Stimulated activated CD4-positive, alpha-beta T cell treated with anti-CD3 and anti-CD28 coated beads, Interleukin-4, amount 100 ng/mL, for 1 hour (primary cell): ENCODE data around the gene ZNF446.
A peak's percentile ranks its signal among the peaks of the same experiment; 100 is the strongest.
"Not testable (repeated sequence)": the region's sequence is repeated elsewhere in the genome, so short reads cannot be mapped to it uniquely, and the experiment has no call there.

ENCODE experiments used
- DNase-seq: peaks from one replicate; pipeline ENCODE4 v3.0.0-alpha.2; 2020

ZNF446 gene

DNA sequence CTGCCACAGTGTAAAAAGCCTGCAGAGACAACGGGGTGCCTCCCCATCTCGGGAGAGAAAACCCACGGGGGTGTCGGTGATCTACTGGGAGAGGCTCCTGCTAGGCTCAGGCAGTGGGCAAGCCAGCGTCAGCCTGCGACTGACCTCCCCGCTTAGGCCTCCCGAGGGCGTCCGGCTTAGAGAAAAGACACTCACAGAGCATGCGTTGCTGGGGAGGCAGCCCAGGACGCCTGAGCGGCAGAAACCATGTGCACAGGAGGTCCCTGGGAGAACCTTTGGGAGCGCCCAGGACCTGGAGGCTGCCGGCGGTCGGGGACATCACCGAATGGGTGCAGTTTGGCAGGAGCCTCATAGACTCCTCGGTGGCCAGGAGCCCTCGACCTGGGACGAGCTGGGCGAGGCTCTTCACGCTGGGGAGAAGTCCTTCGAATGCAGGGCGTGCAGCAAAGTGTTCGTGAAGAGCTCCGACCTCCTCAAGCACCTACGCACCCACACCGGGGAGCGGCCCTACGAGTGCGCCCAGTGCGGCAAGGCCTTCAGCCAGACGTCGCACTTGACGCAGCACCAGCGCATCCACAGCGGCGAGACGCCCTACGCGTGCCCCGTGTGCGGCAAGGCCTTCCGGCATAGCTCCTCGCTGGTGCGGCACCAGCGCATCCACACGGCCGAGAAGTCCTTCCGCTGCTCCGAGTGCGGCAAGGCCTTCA lies 5.2 kb upstream of the ZNF446 start:
- DNase-seq, result not testable (repeated sequence)

GRCh38 chr19:58471736-58472135 lies 4.4 kb upstream of the ZNF446 start:
- no peak for DNase-seq

DNA sequence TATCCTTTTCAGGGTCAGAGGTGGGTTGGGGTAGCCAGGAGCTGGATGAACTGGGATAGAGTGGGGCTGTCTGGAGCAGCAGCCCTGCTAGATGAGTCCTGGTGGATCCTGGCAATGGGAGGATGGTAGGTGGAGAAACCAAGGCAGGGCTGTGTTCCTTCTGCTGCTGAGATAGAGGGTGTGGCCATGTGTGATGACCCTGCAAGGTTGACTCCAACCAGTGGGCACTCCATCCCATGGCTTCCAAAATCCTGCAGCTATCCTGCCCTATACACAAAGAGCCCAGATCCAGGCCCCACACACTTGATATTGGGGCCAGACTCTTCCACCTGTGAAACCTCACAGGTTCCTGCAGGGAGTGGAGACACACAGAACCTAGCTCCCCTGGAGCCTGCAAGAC lies 2.4 kb upstream of the ZNF446 start:
- DNase-seq, result no peak

DNA sequence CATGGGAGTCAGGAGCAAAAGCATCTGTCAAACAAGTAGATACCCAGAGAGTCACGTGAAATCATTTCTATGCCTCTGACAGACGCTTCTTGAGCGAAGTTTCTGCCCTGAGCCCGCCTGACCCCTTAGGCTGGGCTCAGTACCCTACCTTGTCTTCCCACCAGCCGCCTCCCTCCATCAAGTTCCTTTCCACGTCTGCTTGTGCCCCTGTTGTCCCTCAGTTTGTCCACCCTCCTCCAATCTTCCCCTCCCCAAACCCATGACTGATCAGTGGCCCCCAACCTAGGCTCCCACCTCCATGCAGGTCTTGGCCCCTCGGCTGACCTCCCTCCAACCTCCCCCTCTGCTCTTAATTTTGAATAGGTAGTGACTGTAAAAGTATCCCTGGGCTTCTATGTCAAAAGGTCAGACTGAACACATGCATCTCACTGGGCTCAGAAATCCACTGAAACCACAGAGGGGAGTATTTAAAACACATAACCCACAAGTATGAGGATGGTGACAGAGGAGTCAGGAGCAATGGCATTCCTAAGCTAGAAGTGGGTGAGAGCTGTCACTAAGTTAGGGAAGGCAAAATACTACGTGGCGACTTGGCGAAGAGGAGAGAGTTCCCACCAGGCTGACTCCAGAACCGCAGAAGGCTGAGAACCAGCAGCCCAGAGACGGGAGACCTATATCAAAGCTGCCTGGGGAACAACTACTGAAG lies 1.7 kb upstream of the ZNF446 start:
- no peak for DNase-seq

DNA sequence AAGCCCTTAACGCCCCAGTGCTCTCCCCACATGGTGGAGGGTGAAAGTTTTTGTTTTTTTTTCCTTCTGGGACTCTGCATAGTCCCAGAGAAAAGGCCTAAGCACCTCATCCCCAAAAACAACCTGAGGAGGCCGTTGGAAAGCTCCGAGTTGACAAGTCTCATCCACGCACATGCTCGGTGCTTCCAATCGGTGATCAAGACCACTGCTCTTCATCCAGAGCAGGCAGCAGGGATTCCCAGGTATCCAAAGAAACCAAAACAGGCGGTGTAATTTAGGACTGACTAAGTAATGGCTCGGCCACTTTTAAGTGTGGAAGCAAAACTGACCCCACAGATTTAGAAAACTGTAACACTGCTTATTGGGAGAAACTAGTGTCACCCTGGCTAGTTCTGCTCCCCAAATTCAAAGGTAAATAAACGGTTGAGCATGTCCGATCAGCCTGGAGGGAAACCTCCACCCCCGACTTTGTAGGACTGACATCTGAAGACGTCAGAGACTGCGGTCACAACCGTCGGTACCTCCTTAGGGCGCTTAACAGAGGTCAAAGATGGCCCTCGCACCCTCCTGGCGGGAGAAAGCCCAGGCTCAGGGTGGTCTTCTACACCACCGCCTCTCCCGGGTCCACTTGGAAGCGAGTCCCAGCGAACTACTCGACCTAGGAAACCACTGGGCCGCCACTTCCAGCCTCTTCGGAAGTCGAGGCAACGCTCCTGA lies 997 bp upstream of the ZNF446 start:
- no peak for DNase-seq

GRCh38 chr19:58476498-58477015 lies 405 bp downstream of the ZNF446 start:
- no peak for DNase-seq

GRCh38 chr19:58477130-58477529 lies 978 bp downstream of the ZNF446 start:
- no peak for DNase-seq

DNA sequence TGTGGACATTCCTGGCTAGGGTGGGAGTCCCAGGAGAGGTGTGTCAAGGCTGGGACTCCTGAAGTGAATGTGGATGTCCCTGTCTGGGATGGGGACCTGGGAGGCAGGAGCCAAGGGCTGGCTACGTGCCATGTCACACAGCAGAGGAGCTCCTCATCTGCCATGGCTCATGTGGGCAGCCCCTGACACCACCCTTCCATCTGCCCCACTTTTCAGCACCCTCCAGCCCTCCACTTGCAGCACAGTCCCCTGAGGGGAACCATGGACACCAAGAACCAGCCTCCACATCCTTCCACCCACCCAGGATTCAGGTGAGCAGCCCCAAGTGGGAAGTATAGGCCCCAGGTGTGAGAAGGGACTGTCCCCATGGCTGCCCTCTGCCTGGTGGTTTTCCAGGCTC lies 1.7 kb downstream of the ZNF446 start:
- DNase-seq, result no peak

GRCh38 chr19:58479303-58479702 lies 3.2 kb downstream of the ZNF446 start:
- DNase-seq, result no peak

DNA sequence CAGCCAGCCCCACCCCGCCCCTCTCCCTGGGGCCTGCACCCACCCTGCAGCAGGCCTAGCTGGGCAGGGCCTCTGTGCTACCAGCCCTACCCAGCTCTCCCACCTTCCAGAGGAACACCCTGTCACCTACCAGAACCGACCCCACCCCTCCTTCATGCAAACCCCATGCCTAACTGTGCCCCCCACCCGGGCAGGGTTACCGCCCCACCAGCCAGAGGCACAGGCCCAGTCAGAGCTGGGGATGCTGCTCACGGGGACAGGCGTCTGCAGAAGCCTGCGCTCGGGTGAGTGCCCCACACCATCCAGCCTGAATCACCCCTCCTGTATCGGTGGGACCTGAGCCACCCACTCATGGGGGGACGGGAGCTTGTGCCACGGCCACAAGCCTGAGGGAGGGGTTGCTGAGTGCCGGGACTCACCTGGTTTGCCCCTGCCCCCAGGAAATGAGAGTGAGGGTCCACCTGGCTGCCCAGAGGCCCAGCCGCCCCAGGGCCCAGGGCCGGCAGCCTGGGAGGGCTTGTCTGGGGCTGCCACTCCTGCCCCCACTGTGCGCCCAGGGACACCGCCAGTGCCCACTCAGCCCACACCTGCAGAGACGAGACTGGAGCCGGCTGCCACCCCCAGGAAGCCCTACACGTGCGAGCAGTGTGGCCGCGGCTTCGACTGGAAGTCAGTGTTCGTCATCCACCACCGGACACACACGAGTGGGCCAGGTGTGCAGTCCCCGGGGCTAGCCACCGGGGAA lies 3.8 kb downstream of the ZNF446 start:
- DNase-seq, result no peak

DNA sequence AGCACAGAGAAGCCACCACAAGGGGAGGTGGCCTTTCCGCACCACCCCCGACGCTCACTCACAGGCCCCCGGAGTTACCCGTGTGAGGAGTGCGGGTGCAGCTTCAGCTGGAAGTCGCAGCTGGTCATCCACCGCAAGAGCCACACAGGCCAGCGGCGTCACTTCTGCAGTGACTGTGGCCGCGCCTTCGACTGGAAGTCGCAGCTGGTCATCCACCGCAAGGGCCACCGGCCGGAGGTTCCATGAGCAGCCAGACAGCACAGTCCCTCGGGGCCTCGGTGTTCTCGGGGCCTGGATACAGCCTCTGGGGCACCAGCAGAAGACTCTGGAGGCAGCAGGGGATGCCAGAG lies 4.3 kb downstream of the ZNF446 start:
- DNase-seq, result no peak

GRCh38 chr19:58480831-58481230 lies 4.7 kb downstream of the ZNF446 start:
- no peak for DNase-seq

- DNase-seq, result no peak
Observed at GRCh38 chr19:58482372-58482771, 6.2 kb downstream of the ZNF446 start.

DNA sequence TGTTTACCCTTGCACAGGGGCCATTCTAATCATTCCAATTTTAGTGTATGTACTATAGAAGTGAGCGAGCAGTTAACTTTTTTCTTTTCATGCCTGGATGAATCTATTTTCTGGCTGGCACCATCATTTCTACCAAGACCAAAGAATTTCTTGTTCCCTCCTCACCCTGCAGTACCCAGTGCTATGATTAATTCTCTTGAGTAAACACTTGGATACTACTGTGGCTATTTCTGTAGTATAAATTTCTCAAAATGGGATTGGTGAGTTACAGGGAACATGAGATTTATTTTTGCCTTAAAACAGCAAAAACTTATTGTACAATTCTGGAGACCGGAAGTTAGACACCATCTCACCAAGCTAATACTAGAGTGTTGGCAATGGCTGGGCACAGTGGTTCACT lies 7.6 kb downstream of the ZNF446 start:
- DNase-seq, result no peak

DNA sequence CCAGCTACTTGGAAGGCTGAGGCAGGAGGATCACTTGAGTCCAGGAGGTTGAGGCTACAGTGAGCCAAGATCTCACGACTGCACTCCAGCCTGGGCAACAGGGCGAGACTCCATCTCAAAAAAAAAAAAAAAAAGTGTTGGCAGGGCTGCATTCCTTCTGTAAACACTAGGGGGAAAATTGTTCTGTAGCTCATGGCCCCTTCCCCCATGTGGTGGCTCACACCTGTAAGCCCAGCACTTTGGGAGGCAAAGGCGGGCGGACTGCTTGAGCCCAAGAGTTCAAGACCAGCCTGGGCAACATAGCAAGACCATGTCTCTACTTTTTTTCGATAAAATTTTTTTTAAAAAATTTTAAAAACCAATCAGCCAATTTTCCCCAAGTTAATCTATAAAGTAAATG lies 8.2 kb downstream of the ZNF446 start:
- not testable (repeated sequence) for DNase-seq

DNA sequence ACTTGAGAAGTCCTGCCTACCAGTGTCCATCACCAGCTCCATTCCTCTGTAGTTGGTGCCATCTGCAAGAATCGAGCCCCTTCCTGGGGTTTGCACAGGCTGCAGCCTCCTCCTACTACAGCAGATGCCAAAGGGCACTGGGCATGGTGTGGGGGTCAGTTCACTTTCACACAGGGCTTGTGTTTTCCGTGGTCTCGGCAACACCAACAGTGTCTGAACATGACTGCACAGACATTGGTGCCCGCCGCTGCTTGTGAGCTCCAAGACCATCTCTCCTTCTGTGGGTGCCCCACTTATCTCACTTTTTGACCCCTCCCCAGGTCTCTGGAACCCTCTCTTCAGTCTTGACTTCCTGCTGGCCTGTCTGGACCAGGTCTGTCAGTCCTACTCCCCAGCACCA lies 15.2 kb downstream of the ZNF446 start:
- no peak for DNase-seq

DNA sequence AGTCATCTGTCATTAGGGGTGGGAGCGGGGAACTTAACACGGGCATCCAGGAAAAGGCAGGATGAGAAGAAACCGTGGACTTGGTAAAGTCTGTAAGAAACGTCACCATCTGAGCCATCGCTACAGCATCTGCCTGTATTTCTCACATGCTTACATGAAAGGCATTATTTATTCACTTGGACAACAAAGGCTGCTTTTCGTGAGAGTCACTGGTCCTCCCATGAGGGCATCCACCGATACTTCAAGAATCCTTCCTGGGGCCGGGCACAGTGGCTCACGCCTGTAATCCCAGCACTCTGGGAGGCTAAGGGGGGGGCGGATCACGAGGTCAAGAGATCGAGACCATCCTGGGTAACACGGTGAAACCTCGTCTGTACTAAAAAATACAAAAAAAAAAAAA lies 16.1 kb downstream of the ZNF446 start:
- no peak for DNase-seq

DNA sequence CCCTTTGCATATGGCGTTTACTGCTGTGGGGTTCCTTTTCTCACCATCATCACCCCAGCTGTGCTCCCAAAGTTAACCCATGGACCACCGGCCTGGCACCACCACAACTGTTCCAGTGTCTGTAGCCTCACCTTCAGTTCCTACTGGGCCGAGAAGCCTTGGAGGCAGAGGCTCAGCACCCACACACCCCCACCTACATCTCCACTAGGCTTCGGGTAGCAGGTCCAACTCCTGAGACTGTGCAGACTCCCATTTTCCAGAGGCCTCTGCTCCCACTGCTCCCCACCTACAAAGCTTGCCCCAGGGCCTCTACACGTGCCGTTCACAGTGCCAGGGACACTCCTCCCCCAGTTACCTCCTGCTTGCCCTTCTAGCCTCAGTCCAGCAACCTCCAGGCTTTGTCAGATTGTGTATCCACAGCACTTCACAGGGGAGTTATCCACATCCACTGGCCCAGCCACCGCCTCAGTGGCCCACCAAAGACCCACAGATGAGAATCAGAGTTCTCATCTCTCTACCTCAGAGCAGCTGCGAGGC lies 21.6 kb downstream of the ZNF446 start:
- no peak for DNase-seq

DNA sequence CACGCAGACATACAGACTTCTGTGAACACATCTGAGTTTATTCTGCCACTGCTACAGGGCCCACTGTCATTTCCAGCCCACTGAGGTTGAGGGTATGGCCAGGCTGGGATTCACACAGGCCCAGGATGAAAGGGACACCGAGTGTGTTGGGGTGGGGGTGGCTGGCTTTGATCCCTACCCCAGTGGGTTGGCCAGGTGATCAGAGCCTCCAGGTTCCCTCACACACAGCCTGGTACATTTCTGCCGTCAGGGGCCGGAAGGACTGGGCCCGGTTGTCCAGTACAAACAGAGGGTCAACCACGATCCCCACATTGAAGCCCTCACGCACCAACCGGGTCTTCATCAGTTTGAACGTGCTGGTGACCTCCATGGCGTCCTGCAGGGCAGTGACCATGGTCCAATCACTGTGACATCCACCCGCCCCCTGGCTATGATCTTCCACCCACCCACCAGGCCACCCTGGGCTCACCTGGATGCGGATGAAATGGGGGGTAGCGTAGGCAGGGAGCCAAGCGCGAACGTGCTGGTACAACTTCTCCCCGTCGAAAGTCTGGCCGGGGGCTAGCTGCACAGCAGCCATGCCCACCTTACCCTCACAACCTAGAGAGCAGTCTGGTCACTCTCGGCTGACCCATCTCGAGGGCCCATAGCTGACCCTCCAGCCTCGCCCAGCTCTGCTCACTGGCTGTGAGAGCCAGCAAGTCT lies 22.3 kb downstream of the ZNF446 start:
- no peak for DNase-seq

GRCh38 chr19:58499021-58499927 lies 23.1 kb downstream of the ZNF446 start:
- peak; percentile 98 for DNase-seq

DNA sequence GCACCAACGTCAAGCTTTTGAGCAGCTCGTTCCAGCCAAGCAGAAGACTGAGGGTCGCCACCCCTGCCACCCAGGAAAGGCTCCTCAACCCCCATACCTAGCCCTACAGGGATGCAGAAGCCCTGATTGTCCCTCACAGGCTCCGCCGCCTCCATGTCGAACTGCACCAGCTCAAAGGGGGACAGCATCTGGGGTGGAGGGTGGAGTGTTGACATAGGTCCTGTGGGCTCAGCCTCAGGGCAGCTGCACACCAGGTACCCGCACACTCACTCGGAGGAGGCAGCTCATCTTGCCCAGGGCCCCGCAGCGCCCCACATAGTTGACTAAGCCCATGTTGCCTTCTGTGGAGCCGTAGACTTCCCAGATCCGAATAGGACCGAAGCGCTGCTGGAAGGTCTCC lies 24.1 kb downstream of the ZNF446 start:
- DNase-seq, result no peak
